ENCODE measurements around the gene PTPRN2. TPM values are rescaled to one million over a fixed set of nuclear protein-coding genes. Genes with fewer than 3 reads are reported as not detected.
"Not testable (repeated sequence)": the region's sequence is repeated elsewhere in the genome, so short reads cannot be mapped to it uniquely, and the experiment has no call there.

PTPRN2 gene
- total RNA-seq, 1 donor from 2014 or later, result 1.2 TPM

DNA sequence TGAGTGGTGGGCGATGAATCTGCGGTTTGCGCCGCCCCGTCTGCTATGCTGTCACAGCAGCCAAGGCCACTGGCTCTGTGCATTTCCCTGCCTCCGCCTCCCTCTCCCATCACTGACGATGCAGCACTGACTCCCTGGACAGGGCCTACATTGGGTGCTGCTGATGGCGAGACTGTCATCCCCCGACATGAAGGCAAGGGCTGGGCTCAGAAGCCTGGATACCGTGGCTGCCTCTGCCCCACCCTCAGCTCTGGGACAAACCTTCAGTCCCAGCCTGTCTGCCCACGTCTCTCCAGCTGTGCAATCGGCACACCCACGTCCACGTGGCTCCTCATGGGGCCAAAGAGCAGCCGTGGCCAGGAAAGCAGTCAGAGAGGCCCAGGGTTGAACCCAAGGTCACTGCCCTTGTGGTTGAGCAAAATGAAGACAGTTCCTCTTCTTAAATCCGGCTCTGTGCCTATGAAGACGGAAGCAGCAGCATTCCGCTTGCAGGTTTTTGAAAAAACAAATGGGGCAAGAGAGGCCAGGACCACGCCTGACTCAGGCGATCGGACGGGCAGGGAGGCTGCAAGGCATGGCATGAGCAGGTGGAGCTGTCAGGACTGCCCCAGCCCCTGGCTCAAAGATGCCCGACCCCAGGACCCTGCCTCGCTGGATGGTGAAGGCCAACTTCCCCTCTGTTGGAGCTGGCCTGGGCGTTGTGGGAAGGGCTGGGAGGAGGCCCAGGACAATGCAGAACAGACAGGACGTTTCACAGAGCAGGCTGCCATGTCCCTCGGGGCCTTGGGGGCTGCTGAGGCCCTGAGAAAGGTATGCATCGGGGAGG lies 733.3 kb downstream of the PTPRN2 start:
- no peak for DNase-seq (ENCODE audit: low read depth)

DNA sequence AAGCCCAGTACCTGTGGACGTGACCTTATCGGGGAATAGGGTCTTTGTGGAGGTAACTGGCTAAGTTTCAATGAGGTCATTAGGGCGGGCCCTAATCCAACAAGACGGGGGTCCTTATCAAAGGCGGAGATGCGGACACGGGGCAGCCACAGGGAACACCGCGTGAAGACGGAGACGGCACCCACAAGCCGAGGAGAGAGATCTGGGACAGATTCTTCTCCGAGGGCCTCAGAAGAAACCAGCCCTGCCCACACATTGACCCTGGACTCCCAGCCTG lies 733.9 kb downstream of the PTPRN2 start:
- DNase-seq (ENCODE audit: low read depth), result no peak

DNA sequence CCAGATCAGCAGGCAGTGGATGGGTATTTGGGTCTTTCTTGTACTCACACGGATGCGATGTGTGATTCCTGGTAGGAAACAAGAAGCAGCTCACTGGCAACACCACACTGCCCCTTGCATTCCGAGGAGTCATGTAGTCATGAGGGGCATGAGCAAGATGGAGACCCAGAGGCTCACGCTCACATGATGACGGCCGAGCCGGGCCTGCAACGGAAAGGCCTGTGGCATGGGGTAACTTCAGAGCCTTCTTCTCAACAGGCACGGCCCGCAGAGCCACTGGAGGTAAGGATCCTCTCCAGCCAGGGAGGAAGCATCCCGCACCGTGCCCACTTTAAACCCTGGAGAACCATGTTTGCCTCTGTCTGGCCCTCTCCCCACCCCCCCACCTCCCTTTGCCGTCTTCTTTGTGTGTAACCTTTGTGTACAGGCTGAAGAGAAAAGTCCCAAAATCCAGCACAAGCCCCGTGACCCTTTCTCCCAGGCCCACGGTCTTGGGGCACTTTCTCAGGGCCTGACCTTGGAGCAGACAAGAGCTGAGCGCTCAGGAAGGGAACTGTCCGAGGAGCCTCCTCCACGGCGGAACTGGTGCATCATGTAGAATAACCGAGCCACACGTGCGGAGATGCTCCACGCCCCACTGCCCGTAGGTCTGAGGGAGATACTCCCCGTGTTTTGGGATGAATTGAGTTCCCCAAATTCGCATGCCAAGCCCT lies 734.4 kb downstream of the PTPRN2 start:
- DNase-seq (ENCODE audit: low read depth), result no peak

DNA sequence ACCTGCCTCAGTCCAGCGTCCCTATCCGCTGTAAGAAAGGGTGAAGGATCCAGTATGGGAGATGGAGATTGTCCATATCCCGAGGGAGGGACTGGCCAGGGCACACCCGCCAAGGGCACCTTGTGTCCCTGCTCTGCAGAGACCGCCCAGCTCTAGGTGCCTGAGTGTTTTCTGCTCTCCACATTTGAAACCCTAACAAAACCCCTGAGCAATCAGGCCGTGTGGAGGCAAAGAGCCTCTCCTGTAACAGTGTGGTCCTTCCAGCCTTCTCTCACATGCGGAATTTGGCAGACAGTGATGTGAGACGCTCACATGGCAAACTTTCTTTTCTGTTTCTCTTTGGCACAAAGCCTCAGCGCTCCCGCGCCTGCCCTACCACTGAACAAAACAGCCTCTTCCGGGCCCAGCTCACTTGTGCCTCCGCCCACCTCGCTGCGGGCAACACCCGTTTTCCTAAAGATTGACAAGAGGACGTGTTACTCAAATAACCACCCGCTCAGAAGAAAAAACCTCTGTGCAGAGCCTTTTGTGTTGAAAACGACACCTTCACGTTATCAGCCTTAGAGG lies 736.0 kb downstream of the PTPRN2 start:
- no peak for DNase-seq (ENCODE audit: low read depth)

DNA sequence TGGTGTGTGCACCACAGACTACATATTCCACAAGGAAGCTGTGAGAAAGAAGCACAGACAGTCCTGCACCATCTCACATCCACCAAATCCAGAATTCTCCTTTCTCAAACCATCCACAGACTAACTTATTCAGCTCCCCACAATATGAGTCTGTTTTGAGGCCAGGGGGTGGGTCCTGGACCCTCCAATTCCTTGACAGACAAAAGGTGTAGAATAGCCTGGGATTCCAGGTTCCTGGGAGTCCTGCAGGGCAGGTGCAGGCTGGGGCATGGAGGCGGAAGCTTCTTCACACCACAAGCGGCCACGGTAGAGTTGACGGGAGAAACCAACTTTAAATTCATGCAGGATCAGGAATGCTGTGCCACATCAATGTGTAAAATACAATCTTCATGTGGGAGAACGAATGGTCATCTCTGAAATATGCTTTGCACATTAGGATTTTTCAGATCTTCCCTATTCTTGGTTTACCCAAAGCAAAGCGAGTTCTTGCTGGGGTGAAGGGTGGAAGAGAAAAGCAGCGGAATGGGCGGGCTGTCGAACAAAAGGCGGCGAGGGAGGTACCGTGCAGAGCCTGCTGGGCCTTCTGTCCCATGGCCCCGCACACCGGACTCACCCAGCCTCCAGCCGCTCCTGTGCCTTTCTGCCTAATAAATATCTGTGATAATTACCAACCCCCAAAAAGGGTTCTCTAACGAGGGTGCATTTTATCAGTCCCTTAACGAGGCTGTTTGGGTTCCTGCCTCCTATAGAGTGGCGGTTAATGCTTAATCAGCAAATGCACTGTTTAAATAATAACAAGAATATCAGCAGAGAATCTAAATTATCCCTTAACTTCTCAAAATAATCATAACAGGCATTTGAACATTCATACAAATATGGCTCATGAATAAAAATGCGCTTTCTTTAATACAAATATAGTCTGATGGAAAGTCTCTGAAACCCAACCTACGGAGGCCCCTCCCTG lies 736.9 kb downstream of the PTPRN2 start:
- no peak for DNase-seq (ENCODE audit: low read depth)

DNA sequence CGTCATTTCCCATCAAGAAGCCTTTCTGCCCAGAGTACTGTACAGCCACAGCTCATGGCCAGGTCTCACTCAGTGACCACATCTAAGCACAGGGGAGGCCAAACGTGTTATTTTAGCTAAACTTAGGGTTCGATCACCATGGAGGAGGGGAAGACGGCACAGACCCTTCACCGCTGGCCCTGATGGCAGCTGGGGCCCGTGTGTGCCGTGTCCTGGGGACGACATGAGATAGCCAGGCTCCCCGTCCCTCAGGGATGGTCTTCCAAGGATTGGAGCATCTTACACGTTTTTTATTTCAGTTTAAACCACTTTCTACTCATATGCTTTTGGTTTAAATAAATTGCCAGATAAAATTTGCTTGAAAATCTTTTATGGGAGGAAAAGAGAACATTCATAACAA lies 737.9 kb downstream of the PTPRN2 start:
- DNase-seq (ENCODE audit: low read depth), result no peak

DNA sequence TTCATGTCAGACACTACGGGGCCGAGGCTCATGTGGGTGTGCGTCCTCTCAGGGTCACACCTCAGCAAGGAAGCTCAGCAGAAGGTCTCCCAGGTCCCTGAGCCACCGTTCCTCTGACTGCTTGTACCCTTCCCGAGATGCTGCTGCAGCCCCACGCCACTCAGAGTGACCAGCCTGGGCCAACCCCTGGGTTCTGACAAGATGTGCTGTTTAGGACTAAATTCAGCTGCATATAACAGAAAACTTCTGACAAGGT lies 738.4 kb downstream of the PTPRN2 start:
- DNase-seq (ENCODE audit: low read depth), result no peak

DNA sequence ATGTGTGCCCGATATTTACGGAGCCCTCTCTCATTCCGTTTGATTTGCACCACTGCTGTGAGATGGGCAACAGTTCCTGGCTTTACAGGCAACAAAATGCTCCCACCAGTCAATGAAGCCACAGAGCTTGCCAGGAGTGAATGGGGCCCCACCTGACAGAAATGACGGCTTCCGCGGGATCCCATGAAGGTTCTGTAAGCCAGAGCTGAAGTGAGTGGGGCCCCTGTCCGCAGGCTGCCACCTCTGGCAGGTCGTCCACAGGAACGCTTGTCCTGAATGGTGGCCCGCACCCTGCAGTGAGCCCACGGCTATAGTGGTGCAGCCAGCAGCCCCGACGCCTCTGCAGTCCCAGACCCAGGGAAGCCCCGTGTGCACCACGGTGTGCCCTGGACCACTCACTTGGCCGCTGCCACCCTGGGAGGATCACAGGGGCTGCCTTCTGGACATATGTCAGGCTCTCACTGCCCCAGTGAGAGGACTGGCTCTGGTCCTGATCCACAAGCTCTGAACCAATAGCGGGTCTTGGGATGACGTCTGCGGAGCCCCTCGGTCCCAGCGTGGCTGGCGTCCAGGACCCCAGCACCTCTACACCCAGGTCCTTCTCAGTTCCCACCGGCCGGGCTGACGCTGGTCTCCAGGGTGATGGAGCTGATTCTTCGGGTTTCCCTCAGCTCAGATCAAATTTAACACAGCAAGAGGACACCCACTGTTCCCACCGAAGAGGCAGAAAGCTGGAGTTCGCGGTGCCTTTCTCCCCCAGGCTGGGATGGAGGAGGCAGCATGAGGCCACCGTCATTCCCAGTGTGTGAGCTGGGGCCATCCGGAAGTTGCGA lies 738.9 kb downstream of the PTPRN2 start:
- DNase-seq (ENCODE audit: low read depth), result no peak

DNA sequence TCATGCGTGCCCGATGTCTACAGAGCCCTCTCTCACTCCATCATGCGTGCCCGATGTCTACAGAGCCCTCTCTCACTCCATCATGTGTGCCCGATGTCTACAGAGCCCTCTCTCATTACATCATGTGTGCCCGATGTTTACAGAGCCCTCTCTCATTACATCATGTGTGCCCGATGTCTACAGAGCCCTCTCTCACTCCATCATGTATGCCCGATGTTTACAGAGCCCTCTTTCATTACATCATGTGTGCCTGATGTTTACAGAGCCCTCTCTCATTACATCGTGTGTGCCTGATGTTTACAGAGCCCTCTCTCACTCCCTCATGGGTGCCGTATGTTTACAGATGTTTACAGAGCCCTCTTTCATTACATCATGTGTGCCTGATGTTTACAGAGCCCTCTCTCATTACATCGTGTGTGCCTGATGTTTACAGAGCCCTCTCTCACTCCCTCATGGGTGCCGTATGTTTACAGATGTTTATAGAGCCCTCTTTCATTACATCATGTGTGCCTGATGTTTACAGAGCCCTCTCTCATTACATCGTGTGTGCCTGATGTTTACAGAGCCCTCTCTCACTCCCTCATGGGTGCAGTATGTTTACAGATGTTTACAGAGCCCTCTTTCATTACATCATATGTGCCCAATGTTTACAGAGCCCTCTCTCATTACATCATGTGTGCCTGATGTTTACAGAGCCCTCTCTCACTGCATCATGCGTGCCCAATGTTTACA lies 739.7 kb downstream of the PTPRN2 start:
- DNase-seq (ENCODE audit: low read depth), result not testable (repeated sequence)

DNA sequence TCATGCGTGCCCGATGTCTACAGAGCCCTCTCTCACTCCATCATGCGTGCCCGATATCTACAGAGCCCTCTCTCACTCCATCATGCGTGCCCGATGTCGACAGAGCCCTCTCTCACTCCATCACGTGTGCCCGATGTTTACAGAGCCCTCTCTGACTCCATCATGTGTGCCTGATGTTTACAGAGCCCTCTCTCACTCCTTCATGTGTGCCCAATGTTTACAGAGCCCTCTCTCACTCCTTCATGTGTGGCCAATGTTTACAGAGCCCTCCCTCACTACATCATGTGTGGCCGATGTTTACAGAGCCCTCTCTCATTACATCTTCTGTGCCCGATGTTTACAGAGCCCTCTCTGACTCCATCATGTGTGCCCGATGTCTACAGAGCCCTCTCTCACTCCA lies 740.9 kb downstream of the PTPRN2 start:
- not testable (repeated sequence) for DNase-seq (ENCODE audit: low read depth)

DNA sequence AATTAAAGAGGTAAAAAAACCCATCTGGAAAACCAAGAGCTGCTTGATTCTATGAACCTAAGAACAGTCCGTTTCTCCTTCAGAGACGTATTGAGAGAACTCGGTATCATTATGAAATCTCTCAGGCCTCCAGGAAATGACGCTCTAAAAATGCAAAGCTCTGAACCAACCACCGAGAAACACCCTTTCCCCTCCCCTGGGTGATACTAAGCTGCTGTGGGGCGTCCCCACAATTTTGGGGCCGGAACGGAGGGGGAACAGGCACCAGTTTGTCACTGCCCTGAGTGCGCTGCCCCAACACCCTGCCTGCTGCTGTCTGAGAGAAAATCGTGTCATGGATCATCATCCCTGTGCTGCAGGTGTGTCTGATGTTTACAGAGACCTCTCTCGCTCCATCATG lies 741.4 kb downstream of the PTPRN2 start:
- DNase-seq (ENCODE audit: low read depth), result no peak

DNA sequence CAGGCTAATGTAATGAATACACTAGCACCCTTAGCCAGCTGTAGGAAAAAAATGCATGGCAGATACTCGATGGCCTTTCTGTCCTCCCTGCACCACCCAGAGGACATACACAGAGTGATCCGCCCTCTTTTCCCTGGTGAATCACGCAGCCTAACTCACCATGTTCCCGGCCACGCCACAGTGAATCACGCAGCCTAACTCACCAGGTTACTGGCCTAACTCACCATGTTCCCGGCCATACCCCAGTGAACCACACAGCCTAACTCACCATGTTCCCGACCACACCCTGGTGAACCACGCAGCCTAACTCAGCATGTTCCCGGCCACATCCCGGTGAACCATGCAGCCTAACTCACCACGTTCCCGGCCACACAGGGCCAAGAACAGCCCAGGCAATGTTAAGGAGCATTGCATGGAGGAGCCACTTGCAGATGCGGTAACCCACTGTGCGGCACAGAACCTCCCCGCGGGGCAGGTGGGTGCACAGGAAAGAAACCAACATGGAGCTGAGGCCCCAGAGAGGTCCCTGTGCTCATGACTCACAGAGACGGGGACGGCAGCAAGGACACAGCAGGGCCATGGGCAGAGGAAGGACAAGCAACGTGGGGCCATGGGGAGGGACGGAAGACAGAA lies 742.3 kb downstream of the PTPRN2 start:
- no peak for DNase-seq (ENCODE audit: low read depth)

DNA sequence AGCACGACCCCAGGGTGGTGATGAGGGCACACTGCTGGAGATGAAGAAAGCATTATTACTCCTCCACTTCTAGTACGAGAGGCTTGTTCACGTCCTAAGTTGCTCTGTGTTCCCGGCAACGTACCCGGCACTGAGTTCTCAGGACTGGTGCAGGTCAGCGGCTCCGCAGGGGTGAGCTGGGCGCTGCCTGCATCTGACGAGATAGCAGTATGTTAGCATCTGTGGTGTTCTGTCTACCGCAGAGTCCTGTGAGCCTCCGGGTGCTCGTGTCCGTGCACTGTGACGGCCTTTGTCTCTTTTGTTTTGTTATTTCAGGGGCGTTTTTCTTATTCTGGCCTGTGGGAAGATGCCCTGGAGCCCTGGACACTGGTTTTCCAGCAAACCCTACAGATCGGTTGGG lies 743.0 kb downstream of the PTPRN2 start:
- DNase-seq (ENCODE audit: low read depth), result no peak

DNA sequence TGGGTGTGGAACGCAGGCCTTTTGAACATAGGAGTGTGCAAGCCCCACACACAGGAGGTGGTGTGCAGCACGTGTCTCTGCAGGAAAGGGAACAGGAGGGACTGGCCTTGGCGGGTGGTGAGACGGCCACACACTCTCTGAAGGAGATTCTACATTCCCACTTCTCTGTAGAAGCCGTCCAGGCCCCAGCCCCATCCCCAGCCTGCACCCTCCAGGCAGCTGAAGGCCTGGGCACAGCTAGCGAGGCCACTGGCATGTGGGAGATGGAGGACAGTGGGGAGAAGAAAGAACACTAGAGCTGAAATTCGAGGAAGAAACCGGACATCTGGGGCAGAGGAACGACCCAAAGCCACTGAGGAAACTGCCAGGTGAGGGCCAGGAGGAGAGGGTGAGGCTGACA lies 743.5 kb downstream of the PTPRN2 start:
- no peak for DNase-seq (ENCODE audit: low read depth)

DNA sequence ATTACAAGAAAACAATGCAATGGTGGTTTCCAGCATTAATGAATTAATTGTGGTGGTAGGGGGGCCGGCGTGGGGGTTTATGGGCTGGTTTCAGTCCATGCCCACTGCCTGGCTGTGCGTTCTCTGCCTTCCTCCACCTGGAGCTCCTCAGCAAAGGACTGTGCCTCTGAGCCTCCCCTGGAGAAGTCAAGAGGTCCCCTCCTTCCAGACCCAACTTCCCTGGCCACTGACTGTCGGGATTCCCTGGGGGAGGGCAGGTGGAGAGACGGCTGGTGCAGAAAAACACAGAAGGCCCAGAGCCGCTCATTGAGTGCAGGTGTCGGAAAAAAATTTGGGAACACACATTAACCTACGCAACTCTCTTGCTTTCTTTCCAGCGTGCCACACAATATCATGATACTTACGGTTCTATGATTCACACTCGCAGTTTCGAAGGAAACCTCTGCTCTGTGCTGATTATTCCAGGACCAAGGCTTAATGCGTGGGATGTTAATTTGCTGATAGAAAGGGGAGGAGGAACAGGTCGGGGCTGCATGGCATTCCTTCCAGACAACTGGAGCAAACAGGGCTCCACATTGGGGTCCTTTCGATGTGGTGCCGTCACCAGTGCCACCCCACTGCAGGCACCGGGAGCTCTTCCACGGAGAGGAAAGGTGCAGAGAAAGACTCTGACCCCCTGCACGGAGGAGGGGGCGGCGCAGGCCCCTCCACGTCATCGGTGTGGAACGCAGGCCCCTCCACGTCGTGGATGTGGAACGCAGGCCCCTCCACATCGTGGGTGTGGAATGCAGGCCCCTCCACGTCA lies 744.1 kb downstream of the PTPRN2 start:
- no peak for DNase-seq (ENCODE audit: low read depth)

DNA sequence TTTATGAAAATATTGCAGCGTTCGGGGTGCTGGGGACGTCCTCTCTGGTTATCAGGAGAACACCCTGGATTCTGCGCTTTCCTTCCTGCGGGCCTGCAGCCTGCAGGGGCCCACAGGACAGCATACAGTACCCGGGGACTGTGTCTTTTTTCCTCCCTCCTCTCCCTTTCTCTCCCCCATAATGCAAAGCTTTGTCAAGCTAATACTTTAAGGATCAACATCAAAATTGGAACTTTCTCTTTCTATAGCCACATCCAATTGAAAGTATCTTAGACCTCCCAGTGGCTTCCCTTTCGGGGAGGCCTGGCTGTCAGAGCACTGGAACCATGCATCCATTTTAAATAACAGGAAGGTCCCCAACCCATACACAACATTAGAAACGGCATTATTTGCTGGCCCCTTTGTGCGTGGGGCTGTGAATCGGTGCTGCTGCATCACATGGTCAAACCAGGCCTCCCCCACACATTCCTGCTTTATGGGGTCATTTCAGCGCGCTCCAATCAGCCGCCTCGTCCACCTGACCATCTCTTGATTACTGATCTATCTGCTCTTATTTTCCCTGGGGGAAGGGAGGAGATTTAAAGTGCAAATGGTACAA lies 745.8 kb downstream of the PTPRN2 start:
- DNase-seq (ENCODE audit: low read depth), result no peak

DNA sequence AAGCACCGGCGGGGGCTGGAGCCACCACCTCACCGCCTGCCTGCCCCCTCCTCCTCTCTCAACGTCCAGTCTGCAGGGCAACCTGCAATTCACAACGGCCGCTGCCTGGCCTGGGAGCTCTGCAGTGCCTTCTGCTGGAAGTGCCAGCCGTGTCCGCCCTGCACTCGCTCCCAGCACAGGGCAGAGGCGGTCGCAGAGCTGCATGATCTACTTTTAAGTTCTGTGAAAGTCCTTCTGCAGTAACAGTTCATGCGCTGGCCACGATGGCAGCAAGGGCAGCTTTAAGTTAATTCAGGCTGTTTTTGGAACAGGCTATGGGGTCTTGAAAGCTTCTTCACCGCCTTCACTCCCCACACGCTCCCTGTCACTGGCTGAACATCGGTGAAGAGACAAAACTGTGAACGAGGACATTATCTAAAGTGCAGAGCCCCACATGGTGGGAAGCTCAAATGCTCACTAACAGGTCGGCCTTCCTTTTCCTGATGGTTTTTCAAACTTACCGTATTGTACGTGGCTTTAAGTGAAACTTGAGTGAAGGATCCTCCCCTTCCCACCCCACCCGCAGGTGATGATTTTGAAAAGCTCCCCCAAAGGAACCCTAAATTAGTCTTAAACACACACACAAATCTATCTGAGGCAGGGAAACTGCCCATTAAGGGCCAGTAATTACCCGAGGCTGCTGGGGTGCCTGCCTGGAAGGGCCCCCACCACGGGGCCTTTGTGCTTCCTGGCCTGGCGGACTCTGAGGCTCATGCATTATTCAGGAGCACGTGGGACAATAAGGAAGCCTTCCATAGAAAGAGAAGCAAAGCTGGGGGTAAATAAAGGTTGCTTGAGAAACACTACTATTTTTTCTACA lies 746.5 kb downstream of the PTPRN2 start:
- no peak for DNase-seq (ENCODE audit: low read depth)
